Parathyroid adenoma (tissue), 2 donors: ENCODE results near the gene USF2.

Experiments
- H2AFZ ChIP-seq: fragments of 300-600 bp; sonication (generic); one replicate; pipeline ENCODE4 v1.7.0; 2017; ENCODE audit warnings: antibody characterized with exemption, mild to moderate bottlenecking
- H3K27ac ChIP-seq: fragments of 300-600 bp; sonication (generic); one replicate; pipeline ENCODE4 v1.7.0; 2017
- H3K27me3 ChIP-seq: fragments of 300-600 bp; sonication (generic); one replicate; pipeline ENCODE4 v1.7.0; 2017; ENCODE audit warnings: low read length; ENCODE audit not compliant: control insufficient read depth, insufficient read depth
- H3K36me3 ChIP-seq: fragments of 300-600 bp; sonication (generic); one replicate; pipeline ENCODE4 v1.7.0; 2017; ENCODE audit warnings: low read length; ENCODE audit not compliant: control insufficient read depth, insufficient read depth
- H3K4me1 ChIP-seq: fragments of 300-600 bp; sonication (generic); one replicate; pipeline ENCODE4 v1.7.0; 2017; ENCODE audit warnings: control low read depth
- H3K4me2 ChIP-seq: fragments of 300-600 bp; sonication (generic); one replicate; pipeline ENCODE4 v1.7.0; 2017; ENCODE audit warnings: low read length
- H3K4me3 ChIP-seq: fragments of 300-600 bp; sonication (generic); one replicate; pipeline ENCODE4 v1.7.0; 2017; ENCODE audit warnings: low read depth, low read length
- H3K79me2 ChIP-seq: fragments of 300-600 bp; sonication (generic); one replicate; pipeline ENCODE4 v1.7.0; 2017; ENCODE audit warnings: control low read depth
- H3K9ac ChIP-seq: fragments of 300-600 bp; sonication (generic); one replicate; pipeline ENCODE4 v1.7.0; 2017; ENCODE audit warnings: mild to moderate bottlenecking
- H3K9me3 ChIP-seq: fragments of 300-600 bp; sonication (generic); one replicate; pipeline ENCODE4 v1.7.0; 2017; ENCODE audit warnings: low read length; ENCODE audit not compliant: control insufficient read depth
- TF ChIP-seq, protein P1 (sequence below): fragments of 300-600 bp; sonication (generic); IDR thresholded peaks from one replicate; pipeline ENCODE4 v1.7.0; 2017; ENCODE audit warnings: antibody characterized with exemption, mild to moderate bottlenecking
- donor health status: primary hyperparathyroidism.

USF2 gene

DNA sequence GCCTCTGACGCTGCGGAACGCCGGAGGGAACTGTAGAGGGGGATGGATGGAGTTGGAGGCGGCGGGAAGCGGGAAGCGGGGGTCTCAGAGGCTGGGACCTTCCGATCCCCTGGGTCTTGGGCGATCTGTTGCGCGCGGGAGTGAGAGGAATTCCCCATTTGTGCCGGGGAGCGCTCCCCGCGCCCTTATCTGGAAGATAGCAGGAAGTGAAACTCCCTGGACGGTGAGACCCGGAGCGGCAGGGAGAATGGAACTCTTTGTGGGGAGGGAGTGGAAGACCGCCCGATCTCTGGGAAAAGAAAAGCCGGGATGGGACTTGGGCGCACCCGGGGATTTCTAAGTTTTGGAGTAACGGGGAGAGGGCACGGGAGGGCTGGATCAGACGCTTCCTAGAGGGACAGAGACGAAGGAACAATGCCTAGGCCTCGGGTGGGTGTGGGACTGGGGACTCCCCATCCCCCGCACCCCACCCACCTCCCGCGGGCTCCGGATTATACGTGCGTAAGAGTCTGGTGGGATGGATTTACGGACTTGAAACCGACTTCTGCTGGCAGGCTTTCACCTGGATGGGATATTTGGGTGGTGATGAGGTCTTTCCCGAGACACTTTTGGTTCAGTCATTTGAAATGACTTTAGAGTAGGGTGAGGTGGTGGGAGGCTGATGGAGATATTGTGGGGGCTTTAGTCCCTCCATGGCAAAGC is 19.5 kb upstream of the USF2 start:
- peak overlapping the region; percentile 99 for H2AFZ ChIP-seq
- peak overlapping the region; percentile 39 for H3K9ac ChIP-seq
- peak overlapping the region; percentile 99 for H3K27ac ChIP-seq
- peaks cover 3% of the 10 kb centered on the region for H3K79me2 ChIP-seq
- no peaks in the 10 kb centered on the region for H3K36me3 ChIP-seq
- peak overlapping the region; percentile 79 for H3K4me2 ChIP-seq
- H3K9me3 ChIP-seq, result no peaks in the 10 kb centered on the region
- H3K4me3 ChIP-seq, result peak overlapping the region; percentile 86
- TF ChIP-seq, protein P1, sequence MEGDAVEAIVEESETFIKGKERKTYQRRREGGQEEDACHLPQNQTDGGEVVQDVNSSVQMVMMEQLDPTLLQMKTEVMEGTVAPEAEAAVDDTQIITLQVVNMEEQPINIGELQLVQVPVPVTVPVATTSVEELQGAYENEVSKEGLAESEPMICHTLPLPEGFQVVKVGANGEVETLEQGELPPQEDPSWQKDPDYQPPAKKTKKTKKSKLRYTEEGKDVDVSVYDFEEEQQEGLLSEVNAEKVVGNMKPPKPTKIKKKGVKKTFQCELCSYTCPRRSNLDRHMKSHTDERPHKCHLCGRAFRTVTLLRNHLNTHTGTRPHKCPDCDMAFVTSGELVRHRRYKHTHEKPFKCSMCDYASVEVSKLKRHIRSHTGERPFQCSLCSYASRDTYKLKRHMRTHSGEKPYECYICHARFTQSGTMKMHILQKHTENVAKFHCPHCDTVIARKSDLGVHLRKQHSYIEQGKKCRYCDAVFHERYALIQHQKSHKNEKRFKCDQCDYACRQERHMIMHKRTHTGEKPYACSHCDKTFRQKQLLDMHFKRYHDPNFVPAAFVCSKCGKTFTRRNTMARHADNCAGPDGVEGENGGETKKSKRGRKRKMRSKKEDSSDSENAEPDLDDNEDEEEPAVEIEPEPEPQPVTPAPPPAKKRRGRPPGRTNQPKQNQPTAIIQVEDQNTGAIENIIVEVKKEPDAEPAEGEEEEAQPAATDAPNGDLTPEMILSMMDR, result no peak
- H3K4me1 ChIP-seq, result no peaks in the 10 kb centered on the region
- H3K27me3 ChIP-seq, result no peaks in the 10 kb centered on the region

DNA sequence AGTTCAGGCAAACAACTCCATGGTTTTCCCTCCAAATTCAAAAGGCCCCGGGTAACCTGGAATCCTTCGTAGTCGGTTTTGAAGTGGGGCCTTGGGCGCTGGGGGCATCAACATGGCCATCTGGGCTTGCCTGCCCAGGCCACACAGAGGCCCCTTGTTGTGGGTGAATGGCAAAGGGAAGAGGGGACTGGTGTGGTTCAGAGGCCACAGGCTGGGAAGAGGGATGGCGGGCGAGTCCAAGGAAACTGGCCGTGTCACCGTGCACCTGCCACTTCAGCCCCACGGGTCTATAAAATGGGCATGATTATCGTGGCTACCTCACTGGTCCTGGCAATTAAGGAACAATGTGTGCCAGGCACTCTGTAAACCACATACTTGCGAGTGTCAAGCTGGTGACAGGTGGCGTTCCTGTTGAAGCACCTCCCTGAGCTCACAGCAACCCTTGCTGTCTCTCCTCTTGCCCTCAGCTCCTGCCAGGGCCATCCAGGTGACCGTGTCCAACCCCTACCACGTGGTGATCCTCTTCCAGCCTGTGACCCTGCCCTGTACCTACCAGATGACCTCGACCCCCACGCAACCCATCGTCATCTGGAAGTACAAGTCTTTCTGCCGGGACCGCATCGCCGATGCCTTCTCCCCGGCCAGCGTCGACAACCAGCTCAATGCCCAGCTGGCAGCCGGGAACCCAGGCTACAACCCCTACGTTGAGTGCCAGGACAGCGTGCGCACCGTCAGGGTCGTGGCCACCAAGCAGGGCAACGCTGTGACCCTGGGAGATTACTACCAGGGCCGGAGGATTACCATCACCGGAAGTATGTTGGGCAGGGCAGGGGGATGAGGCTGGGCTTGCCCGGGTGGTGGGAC is 18.7 kb upstream of the USF2 start:
- TF ChIP-seq, protein P1, result no peak
- Histone ChIP-seq H3K9ac (no peak overlapping the region), H3K4me3 (peak overlapping the region; percentile 86), H3K36me3 (no peaks in the 10 kb centered on the region), H3K4me1 (no peaks in the 10 kb centered on the region), H3K27ac (no peak overlapping the region), H3K27me3 (no peaks in the 10 kb centered on the region), H2AFZ (no peak overlapping the region), H3K79me2 (peaks cover 3% of the 10 kb centered on the region), H3K9me3 (no peaks in the 10 kb centered on the region), H3K4me2 (peak overlapping the region; percentile 79)

DNA sequence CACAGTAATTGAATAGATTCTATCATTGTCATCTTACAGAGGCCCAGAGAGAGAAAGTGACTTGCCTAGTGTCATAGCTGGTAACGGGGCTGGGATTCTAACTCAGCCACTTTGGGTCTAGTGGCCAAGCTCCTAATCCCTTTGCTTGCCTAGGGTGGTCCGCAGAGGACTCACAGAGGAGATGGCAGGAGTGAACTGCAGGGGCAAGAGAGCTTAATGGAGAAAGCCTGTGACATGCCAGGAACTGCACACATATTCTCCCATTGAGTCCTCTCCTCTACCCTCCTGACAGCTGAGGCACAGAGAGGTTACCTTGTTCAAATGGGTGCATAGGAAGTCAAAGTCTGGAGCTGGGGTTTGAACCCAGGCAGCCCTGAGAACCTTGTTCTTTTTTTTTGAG is 17.3 kb upstream of the USF2 start:
- H3K36me3 ChIP-seq, result no peaks in the 10 kb centered on the region

DNA sequence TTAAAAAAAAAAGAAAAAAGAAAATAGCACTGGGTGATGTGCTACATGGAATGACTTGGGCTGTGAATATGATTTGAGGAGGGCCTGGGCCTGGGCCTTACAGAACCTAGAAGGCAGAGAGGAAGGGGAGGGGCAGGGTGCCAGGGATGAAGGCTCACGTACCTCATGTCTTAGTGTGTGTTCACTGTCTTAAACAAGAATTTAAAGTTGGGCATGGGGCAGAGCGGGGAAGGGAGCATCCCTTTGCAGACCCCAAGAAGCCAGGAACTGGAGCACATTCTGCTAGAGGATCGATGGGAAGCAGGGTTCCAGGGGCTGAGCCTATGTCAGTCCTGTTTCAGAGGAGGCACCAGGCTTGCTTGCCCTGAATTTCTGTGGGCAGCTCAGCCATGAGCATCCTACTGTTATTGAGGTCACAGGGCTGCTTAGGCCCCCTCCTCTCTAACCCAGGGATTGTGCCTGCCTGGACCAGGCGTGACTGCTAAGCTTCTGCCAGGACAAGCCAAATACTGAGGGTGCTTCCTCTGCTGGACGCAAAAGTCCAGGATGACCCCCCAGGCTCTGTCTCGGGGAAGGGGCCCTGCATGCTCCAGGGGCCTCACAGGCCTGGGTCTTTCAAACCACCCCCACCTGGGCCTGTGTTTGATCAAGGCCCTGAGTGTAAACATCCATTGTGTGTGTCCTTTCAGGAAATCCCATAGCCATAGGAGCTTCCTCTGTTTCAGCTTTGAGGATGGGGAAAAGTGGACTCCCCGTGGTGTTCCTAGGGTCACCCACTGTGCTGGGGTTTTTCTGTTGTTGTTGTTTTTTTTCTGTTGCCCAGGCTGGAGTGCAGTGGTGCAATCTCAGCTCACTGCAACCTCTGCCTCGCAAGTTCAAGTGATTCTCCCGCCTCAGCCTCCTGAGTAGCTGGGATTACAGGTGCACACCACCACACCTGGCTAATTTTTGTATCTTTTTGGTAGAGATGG is 15.2 kb upstream of the USF2 start:
- Histone ChIP-seq H3K27ac (no peak overlapping the region), H2AFZ (no peak overlapping the region), H3K4me2 (no peak overlapping the region), H3K4me3 (no peak overlapping the region), H3K9me3 (no peaks in the 10 kb centered on the region), H3K9ac (no peak overlapping the region), H3K4me1 (no peaks in the 10 kb centered on the region), H3K79me2 (peaks cover 5% of the 10 kb centered on the region), H3K36me3 (no peaks in the 10 kb centered on the region), H3K27me3 (no peaks in the 10 kb centered on the region)
- TF ChIP-seq, protein P1, result no peak

More for the DNA sequence above, 17.3 kb upstream of the USF2 start:
- H3K4me1 ChIP-seq, result no peaks in the 10 kb centered on the region
- TF ChIP-seq, protein P1, result no peak
- no peaks in the 10 kb centered on the region for H3K9me3 ChIP-seq
- no peak overlapping the region for H3K9ac ChIP-seq
- no peak overlapping the region for H3K4me3 ChIP-seq
- H2AFZ ChIP-seq, result no peak overlapping the region
- H3K4me2 ChIP-seq, result no peak overlapping the region
- H3K79me2 ChIP-seq, result peaks cover 3% of the 10 kb centered on the region
- no peaks in the 10 kb centered on the region for H3K27me3 ChIP-seq
- no peak overlapping the region for H3K27ac ChIP-seq
